HS-5 (cell line): ENCODE measurements around the gene PCSK7.
"Not testable (repeated sequence)": the region's sequence is repeated elsewhere in the genome, so short reads cannot be mapped to it uniquely, and the experiment has no call there.

Experiments used
- DNase-seq: peaks from one replicate; pipeline ENCODE4 v3.0.0-alpha.2; 2012; ENCODE audit warnings: low read depth

The PCSK7 gene

DNA sequence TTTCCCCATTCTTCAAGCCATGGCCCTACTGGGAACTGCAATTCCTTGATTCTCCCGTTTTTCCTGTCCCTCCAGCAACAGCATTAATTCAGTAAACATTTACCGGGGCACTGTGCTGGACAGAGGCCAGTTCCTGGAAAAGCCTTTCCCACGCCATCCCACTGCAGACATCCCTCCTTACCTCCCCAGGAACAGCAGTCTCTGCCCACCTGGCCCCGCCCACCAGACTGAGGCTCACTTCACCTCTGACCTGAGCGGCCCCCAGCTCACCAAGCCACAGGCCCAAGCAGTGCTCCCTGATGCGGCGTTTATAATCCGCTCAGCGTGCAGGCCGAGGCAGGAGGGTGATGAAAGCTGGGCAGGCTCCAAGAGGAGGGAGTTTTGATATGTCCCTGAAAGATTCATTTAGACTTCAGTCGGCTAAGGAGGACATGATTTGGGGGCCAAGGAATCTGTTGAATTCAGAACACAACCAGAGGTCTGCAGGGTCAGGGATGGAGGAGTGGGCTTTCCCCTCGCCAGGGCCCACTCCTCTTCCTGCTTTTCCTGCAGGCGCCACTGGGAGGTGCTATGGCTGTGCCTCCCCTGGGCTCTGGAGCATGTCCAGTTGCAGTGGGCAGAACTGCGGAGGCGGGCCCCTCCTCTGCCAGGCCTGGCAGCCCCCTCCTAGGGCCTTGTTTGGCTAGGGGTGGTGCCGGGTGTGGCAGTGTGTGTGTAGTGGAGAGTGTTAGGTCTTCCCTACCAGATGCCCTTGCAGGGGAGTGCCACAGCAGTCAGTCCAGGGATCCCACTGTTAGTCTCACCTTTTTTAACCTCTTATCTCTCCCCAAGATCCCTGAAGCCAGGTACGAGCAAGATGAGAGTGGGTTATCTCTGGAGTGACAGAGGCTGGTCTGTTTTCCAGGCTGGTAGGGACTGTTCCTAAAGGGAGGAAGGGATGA is 34.1 kb downstream of the PCSK7 start:
- DNase-seq: no peak

DNA sequence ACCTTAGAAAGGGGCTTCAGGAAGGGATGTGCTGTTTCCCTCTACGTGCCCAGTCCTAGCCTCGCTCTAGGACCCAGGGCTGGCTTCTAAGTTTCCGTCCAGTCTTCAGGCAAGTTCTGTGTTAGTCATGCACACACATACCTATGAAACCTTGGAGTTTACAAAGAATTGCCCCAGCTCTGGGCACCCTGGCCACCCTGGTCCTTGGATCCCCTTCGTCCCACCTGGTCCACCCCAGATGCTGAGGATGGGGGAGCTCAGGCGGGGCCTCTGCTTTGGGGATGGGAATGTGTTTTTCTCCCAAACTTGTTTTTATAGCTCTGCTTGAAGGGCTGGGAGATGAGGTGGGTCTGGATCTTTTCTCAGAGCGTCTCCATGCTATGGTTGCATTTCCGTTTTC is 34.9 kb downstream of the PCSK7 start:
- DNase-seq: no peak

DNA sequence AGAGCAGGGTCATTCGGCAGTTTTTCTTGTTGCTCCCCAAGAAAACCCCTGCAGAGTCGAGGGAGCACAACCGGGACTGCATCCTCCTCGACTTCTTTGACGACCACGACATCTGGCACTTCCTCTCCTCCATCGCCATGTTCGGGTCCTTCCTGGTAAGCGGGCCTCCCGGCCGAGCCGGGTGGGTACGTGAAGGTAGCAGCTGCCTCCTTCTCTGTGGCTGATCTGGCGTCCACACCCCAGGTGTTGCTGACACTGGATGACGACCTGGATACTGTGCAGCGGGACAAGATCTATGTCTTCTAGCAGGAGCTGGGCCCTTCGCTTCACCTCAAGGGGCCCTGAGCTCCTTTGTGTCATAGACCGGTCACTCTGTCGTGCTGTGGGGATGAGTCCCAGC is 36.1 kb downstream of the PCSK7 start:
- DNase-seq: no peak

DNA sequence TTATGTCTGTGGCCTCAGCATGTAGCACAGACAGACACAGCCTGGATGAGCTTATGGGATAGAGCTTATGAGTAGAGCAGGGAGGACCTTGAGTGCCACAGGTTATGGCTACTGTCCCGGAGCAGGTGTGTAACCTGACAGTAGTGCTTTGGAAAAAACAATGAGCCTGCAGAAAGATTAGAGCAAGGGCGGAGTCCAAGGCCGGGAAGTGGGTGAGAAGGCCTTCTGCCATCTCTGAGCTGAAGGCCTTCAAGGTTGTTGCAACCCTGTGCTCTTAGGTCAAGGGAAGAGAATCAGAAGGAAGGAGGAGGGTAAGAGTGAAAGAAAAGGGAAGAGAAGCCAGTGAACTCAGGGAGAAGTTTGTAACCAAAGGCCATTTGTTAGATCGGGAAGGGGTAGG is 36.6 kb downstream of the PCSK7 start:
- no peak for DNase-seq

DNA sequence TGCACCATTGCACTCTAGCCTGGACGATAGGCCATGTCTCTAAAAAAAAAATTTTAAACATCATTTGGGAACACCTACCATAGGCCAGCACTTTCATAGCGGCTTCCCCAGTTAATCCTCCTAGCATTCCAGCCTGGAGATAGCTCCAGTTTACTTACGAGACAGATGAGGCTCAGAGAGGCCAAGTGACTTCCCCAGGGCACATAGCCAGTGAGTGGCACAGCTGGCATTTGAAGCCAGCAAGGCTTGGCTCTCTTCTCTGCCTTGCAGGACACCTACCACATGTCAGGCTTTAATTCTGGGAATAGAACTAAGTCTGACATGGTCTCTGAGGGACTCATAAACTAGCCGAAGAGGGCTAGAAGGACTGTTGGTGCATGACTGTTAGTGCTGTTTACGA is 37.6 kb downstream of the PCSK7 start:
- DNase-seq: no peak

DNA sequence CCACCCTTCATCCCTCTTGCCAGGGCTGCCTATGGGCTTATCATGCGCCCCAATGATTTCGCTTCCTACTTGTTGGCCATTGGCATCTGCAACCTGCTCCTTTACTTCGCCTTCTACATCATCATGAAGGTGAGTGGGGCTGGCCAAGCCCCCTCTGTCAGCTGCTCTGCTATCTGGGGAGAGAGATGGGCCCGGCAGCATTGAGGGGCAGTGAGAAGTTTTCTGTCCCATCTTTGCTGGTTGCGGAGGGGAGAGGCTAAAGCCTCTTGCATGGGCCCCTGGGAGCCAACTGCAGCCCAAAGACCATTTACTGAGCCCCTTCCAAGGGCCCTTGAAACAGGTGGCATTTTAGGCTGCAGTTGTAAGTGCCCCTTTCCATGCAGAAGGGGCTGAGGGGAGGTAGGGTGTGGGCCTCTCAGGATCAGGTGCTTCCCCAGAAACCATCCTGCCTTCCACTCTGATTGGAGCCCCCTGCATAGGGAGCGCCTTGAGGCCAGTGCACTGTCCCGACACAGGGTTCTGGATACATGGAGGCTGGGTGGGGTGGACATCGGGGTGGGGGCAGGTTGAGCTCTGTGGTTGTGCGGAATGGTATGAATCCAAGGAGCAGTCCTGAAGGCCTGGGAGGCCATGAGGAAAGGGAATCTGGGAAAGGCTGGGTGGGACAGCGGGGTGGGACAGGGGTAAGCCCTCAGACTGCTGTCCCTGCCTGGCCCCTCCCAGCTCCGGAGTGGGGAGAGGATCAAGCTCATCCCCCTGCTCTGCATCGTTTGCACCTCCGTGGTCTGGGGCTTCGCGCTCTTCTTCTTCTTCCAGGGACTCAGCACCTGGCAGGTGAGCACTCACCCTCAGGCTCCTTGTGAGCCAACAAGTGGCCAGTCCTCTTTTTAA is 38.5 kb downstream of the PCSK7 start:
- no peak for DNase-seq

DNA sequence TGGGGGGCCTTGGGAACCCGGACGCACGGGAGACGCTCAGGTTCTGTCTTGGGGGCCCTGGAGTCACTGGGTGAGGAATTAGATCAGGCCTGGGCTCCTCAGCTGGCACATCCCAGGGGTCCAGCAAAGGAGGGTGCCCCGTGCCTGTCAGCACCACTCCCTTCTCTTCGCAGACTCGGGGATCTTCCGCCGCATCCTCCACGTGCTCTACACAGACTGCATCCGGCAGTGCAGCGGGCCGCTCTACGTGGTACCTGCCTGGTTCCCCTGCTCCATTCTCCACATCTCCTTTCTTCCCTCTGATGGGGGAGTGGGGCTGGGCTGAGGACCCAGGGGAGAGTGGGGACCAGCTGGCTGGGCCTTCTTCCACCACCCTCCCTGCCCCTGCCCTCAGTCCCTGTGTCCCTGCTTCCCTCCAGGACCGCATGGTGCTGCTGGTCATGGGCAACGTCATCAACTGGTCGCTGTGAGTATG is 39.4 kb downstream of the PCSK7 start:
- no peak for DNase-seq

DNA sequence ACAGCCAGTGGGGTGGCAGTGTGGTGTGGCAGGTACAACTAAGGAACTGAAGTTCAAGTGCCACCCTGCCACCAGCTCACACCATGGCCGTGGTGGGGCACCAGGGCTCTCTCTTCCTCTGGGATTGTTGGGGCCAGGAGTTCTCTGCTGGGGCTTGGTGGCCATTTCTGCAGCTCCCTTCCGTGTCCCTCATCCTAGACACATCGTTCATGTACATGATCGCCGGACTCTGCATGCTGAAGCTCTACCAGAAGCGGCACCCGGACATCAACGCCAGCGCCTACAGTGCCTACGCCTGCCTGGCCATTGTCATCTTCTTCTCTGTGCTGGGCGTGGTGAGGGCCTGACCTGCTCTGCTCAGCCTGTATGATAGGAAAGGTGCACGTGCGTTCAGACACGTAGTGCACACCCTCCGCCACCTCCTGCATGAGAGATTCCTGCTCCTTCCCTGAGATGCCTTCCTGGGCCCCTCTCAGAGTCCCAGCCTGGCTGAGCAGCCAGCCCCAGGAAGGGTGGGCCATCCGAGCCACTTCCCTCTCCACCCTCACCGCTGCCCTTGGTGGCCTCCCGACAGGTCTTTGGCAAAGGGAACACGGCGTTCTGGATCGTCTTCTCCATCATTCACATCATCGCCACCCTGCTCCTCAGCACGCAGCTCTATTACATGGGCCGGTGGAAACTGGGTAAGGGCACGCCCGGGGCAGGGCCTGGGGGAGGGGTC is 40.0 kb downstream of the PCSK7 start:
- DNase-seq: no peak

DNA sequence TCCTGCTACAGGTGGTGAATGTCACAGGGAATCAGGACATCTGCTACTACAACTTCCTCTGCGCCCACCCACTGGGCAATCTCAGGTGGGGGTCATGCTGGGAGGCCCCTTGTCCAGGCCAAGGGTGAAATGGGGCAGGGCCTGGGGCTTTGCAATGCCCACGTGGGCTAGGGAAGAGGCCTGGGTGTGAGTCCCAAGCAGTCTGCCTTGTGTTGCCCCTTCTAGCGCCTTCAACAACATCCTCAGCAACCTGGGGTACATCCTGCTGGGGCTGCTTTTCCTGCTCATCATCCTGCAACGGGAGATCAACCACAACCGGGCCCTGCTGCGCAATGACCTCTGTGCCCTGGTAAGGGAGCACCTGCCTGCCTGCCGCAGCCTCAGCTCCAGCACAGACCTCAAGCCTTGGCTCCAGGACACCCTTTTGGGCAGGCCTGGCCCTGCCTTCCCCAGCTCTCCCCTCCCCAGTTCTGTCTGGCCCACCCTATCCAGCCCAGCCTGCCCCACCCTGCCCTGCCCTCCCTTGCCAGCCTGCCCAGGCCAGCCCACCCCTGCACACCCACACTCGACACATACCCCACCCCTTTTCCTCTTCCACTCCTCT is 41.8 kb downstream of the PCSK7 start:
- no peak for DNase-seq

DNA sequence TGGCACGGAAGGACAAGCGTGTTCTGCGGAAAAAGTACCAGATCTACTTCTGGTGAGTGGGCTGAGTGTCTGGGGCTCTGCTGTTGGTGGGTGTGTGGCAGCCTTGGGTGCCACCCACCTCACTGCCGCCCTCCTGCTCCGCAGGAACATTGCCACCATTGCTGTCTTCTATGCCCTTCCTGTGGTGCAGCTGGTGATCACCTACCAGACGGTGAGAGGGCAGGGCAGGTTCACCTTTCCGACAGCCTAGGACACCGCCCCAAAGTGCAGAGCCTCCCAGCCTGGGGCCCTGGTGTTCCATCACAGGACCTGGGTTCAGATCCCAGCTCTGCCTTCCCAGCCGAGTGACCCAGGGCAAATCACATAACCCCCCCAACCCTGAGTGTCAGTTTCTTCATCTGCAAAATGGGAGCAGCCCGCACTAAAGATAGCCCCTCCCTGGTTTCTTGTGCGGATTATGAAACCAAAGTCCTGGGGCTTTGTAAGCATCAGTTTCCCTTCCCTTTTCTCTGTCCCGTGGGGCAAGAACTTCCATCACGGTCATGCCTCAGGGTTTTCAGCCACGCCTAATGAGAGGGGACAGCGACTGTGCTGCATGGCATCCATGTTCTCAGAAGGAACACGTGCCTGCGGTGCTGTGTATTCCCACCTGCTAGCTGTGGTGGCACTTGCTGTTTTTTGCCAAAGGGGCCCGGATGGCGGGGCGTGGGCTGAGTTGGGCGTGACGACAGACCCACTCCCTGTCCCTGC is 42.5 kb downstream of the PCSK7 start:
- DNase-seq: no peak

DNA sequence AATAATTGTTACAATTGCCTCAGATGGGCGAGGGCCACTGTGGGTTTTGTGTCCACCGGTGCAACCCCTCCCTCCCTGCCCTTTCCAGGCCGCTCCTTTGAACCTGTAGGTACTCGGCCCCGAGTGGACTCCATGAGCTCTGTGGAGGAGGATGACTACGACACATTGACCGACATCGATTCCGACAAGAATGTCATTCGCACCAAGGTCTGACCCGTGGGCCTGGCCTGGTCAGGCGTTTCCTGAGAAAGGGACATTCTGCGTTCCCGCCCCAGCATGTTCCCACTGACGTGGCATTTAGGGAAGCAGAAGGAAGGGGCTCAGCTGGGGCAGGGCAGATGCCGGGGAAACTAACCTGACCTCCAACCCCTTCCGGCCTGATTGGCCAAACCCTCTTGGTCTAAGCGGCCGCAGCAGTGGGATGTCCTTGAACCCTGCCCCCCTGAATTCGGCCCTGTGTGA is 43.2 kb downstream of the PCSK7 start:
- no peak for DNase-seq

DNA sequence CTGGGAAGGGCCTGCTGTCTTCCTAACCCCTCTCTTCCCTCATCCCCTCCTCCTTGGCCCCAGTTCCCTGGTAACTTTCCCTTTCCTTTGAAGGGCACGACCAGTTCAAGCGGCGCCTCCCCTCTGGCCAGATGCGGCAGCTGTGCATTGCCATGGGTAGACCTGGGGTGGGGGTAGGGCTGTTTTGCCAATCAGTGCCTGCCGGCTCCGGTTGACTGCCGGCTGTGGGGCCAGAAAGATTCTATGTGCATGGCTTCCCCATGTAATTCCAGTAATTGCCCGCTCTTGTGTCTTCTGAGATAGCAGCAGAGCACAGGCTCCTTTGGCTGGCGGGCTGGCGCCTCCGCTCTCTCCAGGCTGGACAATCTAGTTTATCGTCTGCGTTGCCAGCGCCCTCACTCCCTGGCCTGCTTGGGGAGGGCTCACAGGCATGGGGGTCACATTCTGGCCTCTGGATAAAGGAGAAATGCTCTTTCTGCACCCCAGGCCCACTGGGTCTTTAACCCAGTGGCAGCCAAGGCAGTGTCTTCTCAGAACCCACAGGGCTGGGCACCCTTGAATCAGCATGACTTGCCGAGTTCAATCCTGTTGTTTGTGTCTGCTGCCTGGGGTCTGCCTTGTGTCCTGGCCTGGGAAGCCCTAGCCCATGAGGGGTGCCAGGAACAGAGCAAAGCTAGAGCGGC is 43.9 kb downstream of the PCSK7 start:
- no peak for DNase-seq

DNA sequence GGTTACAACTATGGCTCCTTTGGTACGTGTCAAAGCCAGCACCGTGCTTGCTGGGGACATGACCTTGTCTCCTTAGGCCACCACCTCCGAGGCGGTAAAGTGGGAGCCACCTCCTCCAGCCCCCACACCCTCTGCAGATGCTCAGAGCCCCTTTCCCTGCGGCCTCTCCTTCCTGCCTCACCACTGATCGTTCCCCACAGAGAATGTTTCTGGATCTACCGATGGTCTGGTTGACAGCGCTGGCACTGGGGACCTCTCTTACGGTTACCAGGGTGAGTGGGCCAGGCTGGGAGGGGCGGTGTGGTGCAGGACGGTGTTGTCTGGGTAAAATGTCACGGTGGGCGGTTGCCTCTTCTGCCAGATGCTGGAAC is 44.5 kb downstream of the PCSK7 start:
- no peak for DNase-seq

DNA sequence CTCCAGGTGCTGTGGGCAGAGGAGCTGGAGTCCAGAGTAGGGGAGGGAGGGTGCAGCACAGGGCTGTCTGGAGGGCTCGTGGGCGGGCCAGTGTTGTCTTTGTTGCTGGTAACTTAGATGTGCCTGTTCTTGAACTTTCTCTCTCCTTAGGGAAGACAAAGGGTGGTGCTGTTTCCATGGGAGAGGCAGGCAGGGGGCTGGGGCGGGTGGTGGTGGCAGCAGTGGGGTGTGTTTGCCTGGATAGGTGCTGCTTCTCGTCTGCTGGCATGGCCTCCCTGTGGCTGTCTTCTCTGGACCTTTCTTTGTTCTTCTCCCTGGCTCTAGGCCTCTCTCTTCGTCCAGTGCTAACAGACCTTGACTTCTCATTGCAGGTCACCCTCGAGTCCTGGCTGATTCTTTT is 44.9 kb downstream of the PCSK7 start:
- no peak for DNase-seq

DNA sequence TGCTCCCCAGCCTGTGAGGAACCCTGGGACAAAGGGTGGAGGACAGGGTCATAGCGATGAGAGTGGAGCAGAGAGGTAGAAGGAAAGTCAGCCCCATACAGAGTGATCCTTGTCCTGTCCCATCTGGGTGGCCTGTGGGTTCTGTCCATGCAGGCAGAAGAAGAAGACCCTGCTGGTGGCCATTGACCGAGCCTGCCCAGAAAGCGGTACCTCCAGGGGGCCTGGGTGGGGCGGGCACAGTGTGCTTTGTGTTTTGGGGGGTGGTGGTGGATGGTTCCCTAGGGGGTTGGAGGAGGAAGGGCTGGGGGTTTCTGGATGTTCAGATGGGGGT is 45.5 kb downstream of the PCSK7 start:
- no peak for DNase-seq

DNA sequence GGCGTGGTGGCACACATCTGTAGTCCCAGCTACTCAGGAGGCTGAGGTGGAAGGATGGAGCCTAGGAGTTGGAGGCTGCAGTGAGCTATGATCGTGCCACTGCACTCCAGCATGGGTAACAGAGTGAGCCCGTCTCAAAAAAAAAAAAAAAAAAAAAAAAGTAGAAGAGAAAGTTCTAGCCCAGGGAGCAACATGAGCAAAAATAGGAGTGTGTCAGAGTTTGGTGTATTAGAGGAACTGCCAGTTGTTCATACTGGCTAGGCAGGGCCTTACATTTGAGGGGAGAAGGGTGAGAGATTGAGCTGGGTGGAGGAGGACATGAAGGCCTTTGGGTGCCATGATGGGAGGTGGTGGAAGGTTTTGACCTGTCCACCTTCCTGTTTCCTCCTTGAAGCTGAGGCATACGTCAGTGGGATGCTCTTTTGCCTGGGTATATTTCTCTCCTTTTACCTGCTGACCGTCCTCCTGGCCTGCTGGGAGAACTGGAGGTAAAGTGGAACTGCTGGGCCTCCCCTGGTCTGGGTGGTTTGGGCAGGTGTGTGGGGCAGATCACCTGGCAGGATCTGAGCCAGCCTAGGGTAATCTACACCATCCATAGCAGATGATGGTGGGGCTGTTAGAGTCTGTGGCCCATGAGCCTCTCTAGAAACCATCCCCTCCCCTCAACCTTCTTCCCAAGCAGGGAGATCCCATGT is 46.0 kb downstream of the PCSK7 start:
- no peak for DNase-seq

DNA sequence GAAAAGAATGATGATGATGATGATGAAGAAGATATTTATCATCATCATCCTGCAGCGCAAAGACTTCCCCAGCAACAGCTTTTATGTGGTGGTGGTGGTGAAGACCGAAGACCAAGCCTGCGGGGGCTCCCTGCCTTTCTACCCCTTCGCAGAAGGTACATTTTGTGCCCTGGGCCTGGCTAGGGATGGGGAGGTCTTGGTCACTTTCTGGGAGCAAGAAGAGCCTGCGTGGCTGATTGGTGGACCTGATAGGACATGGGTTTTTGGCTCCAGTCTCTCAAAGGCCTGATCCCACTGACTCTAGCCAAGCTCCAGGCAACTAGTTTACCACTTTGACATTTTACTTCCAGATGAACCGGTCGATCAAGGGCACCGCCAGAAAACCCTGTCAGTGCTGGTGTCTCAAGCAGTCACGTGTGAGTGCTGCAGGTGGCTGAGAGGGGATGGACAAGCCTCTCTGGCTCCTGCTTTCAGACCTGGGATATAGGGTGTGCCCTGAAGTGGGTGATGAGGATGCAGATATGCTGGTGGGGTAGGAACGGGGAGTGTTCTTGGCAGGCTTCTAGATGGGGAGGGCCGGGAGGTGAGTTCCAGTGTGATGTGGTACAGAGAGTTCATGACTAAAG is 48.0 kb downstream of the PCSK7 start:
- DNase-seq: no peak

DNA sequence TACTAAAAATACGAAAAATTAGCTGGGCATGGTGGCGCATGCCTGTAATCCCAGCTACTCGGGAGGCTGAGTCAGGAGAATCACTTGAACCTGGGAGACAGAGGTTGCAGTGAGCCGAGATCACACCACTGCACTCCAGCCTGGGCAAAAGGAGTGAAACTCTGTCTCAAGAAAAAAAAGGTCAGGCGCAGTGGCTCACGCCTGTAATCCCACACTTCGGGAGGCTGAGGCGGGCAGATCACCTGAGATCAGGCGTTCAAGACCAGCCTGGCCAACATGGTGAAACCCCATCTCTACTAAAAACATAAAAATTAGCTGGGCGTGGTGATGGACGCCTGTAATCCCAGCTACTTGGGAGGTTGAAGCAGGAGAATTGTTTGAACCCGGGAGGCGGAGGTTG is 48.7 kb downstream of the PCSK7 start:
- DNase-seq: not testable (repeated sequence)

DNA sequence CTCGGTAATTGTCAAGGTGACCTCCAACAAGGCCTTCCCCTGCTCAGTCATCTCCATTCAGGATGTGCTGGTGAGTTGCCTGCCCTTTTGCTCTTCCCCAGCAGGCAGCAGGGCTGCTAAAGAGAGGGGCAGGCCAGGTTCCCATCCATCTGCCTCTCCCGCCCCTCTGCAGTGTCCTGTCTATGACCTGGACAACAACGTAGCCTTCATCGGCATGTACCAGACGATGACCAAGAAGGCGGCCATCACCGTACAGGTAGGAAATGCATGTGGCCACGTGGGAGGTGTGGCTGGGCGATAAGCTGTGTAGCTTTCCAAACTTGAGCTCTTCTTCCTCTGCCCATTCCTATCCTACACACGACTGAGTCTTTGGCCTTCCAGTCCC is 49.3 kb downstream of the PCSK7 start:
- no peak for DNase-seq
